GM19025 (cell line): ENCODE data around the gene RBP5.

Source experiments
- ATAC-seq: cut with Tn5 transposase; IDR thresholded peaks from one replicate; pipeline ENCODE4 v1.9.1; 2021; ENCODE audit warnings: mild to moderate bottlenecking, low read depth, moderate library complexity; ENCODE audit not compliant: unreplicated experiment

Gene RBP5

GRCh38 chr12:7079826-7080125, 48.9 kb downstream of the RBP5 start:
- no peak for ATAC-seq

- no peak for ATAC-seq
These were observed 50.5 kb downstream of the RBP5 start for GRCh38 chr12:7078163-7078562.

- no peak for ATAC-seq
These were observed 52.2 kb downstream of the RBP5 start for GRCh38 chr12:7076493-7076892.

- ATAC-seq = no peak
These were observed 52.8 kb downstream of the RBP5 start for GRCh38 chr12:7075939-7076338.

- no peak for ATAC-seq
These were observed 53.2 kb downstream of the RBP5 start for GRCh38 chr12:7075518-7075917.

- ATAC-seq = no peak
These were observed 54.7 kb downstream of the RBP5 start for GRCh38 chr12:7073946-7074345.
